ENCODE results near the gene ATOH8. TPM values are rescaled to one million over a fixed set of nuclear protein-coding genes. Genes with fewer than 3 reads are reported as not detected.

ATOH8 gene
- total and polyA plus RNA-seq, 10 of the 15 experiments (the other 5 are each of a cell fraction or from before 2014, with no cell fraction given), result 0.03 to 0.60 TPM; not detected in 8

GRCh38 chr2:85826990-85827878 is 73.4 kb downstream of the ATOH8 start (continued):
- TF ChIP-seq EZH2 (IDR thresholded peaks at IDR 0.05; ENCODE audit: borderline replicate concordance, control insufficient read depth, low read depth, low read length) (no peak), FOXK2 (IDR thresholded peaks at IDR 0.05) (no peak), IKZF2 (IDR thresholded peaks at IDR 0.05) (no peak), CREB1 (IDR thresholded peaks at IDR 0.05; ENCODE audit: low read depth) (no peak), NR2F1 (conservative IDR thresholded peaks at IDR 0.05) (0 out of 2 replicates have a peak, but pooled peaks have one; percentile 25), ZNF687 (IDR thresholded peaks at IDR 0.05) (0 out of 2 replicates have a peak, but pooled peaks have one; percentile 20), RB1 (IDR thresholded peaks at IDR 0.05; ENCODE audit: borderline replicate concordance) (peak; percentile 41; the same call in 1 of the 2 replicates), IKZF1 (conservative IDR thresholded peaks at IDR 0.05) (peak; percentile 28; the same call in 1 of the 2 replicates), GATAD2B (conservative IDR thresholded peaks at IDR 0.05; ENCODE audit: low read depth) (0 out of 2 replicates have a peak, but pooled peaks have one; percentile 35), BHLHE40 (IDR thresholded peaks at IDR 0.05; ENCODE audit: borderline replicate concordance in 1 of 2, low read depth in 2 of 2, low read length in 1 of 2) (peak; percentile 27 to 41; a peak in 1 of 4 replicates), ZNF207 (IDR thresholded peaks at IDR 0.05; ENCODE audit: borderline replicate concordance) (no peak), NRF1 (conservative IDR thresholded peaks at IDR 0.05; ENCODE audit: low read depth, low read length) (no peak), NFIC (IDR thresholded peaks at IDR 0.05; ENCODE audit: low read depth, low read length) (no peak), RUNX3 (IDR thresholded peaks at IDR 0.05; ENCODE audit: low read length) (peak; percentile 60), REST (IDR thresholded peaks at IDR 0.05; ENCODE audit: low read depth, low read length) (no peak), SMAD1 (IDR thresholded peaks at IDR 0.05; ENCODE audit: low read depth, partially characterized antibody) (no peak), NKRF (conservative IDR thresholded peaks at IDR 0.05) (0 out of 2 replicates have a peak, but pooled peaks have one; percentile 21), TCF3 (IDR thresholded peaks at IDR 0.05; ENCODE audit: borderline replicate concordance, insufficient read depth, low read depth, low read length) (0 out of 2 replicates have a peak, but pooled peaks have one; percentile 21), BCL11A (IDR thresholded peaks at IDR 0.05; ENCODE audit: low read depth, low read length) (no peak)
